Caco-2 (cell line): Measurements from ENCODE around the gene USH2A. TPM values are rescaled to one million over a fixed set of nuclear protein-coding genes. Genes with fewer than 3 reads are reported as not detected.
"Not testable (repeated sequence)": the region's sequence is repeated elsewhere in the genome, so short reads cannot be mapped to it uniquely, and the experiment has no call there.

Source experiments
- BruUV-seq: library from RNA; stranded (reverse); fragments of 400-500 nt; replicated peaks from 2 replicates; lab custom pipeline; 2021; lab: Mats Ljungman, UMichigan
- CTCF ChIA-PET: fragments of 300-600 bp; sonication (Branson Sonifier 250); formaldehyde crosslinking; loops from one replicate; lab custom pipeline; 2022; ENCODE audit warnings: antibody characterized with exemption; lab: Charles Lee
- POLR2A ChIA-PET: fragments of 300-600 bp; sonication (Branson Sonifier 250); formaldehyde crosslinking; loops from one replicate; lab custom pipeline; 2022; ENCODE audit warnings: antibody characterized with exemption; lab: Charles Lee
- DNase-seq, 2 experiments: peaks; one replicate each; pipeline versions ENCODE4 v3.0.0 to v3.0.0-alpha.2; 2020 to 2022
- H3K27me3 ChIP-seq: replicated peaks from 2 replicates; pipeline ENCODE4 v1.6.0; 2011; ENCODE audit warnings: low read length; ENCODE audit not compliant: control insufficient read depth, insufficient read depth
- H3K36me3 ChIP-seq: 2 replicates; pipeline ENCODE4 v1.5.1; 2011; ENCODE audit warnings: low read length; ENCODE audit not compliant: control insufficient read depth, insufficient read depth
- H3K4me1 ChIP-seq: fragments of 250-450 bp; sonication (Bioruptor Pico); 2 replicates; pipeline ENCODE4 v1.5.1; 2020; ENCODE audit warnings: mild to moderate bottlenecking
- H3K4me3 ChIP-seq: 2 replicates; pipeline ENCODE4 v1.5.1; 2011; ENCODE audit warnings: low read depth, mild to moderate bottlenecking, control low read depth, low read length
- H3K9me3 ChIP-seq: fragments of 250-450 bp; sonication (Bioruptor Pico); 2 replicates; pipeline ENCODE4 v1.5.1; 2020; ENCODE audit warnings: mild to moderate bottlenecking, moderate library complexity
- H3K27ac Mint-ChIP-seq: one replicate; pipeline ENCODE4 v1.8.0; 2022; ENCODE audit warnings: mixed read lengths; ENCODE audit not compliant: unreplicated experiment
- H3K27me3 Mint-ChIP-seq: one replicate; pipeline ENCODE4 v1.8.0; 2022; ENCODE audit warnings: mixed read lengths; ENCODE audit not compliant: insufficient read depth, unreplicated experiment
- H3K36me3 Mint-ChIP-seq: one replicate; pipeline ENCODE4 v1.8.0; 2022; ENCODE audit warnings: mild to moderate bottlenecking, mixed read lengths; ENCODE audit not compliant: insufficient read depth, unreplicated experiment
- H3K4me1 Mint-ChIP-seq: one replicate; pipeline ENCODE4 v1.8.0; 2022; ENCODE audit warnings: low read depth, mixed read lengths; ENCODE audit not compliant: unreplicated experiment
- H3K4me3 Mint-ChIP-seq: one replicate; pipeline ENCODE4 v1.8.0; 2022; ENCODE audit warnings: mild to moderate bottlenecking, moderate library complexity, mixed read lengths; ENCODE audit not compliant: unreplicated experiment
- H3K9me3 Mint-ChIP-seq: one replicate; pipeline ENCODE4 v1.8.0; 2022; ENCODE audit warnings: mixed read lengths; ENCODE audit not compliant: unreplicated experiment
- intact Hi-C: fragments of 100-400 bp; cut with micrococcal nuclease; formaldehyde crosslinking; loops from one replicate; pipeline ENCODE4 v1.10.0; 2022; ENCODE audit not compliant: unreplicated experiment
- total RNA-seq: library from RNA; stranded (reverse); gene quantifications from 2 replicates; pipeline ENCODE4 v1.2.3, GENCODE V29; 2022
- TF ChIP-seq, protein P1 (sequence below), 2 experiments: fragments of 200-600 bp in 1 of 2; IDR thresholded peaks; 1 replicate in 1 of 2; 2 replicates in 1 of 2; pipeline versions ENCODE4 v1.5.1 to v1.8.0; 2011 to 2022; ENCODE audit warnings: antibody characterized with exemption in 1 of 2, control low read depth in 1 of 2, inconsistent platforms in 1 of 2, low read depth in 1 of 2, low read length in 1 of 2, mild to moderate bottlenecking in 1 of 2, moderate library complexity in 1 of 2; ENCODE audit not compliant: insufficient read depth in 1 of 2, severe bottlenecking in 1 of 2, unreplicated experiment in 1 of 2

USH2A gene
- total RNA-seq, 1 experiment from 2014 or later, result 0.11 TPM

DNA sequence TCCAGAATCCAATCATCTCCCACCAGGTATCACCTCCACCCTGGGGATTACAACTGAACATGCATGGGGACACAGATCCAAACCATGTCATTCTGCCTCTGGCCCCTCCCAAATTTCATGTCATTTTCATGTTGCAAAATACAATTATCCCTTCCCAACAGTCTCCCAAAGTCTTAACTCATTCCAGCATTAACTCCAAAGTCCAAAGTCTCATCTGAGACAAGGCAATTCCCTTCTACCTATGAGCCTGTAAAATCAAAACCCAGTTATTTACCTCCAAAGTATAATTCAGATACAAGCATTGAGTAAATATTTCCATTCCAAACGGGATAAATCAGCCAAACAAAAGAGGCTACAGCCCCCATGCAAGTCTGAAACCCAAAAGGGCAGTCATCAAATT lies 73.1 kb downstream of the USH2A start:
- CTCF ChIA-PET, result no interaction called here
- Mint-ChIP-seq H3K4me1 (peaks cover 10% of the 10 kb centered on the region), H3K36me3 (no peaks in the 10 kb centered on the region), H3K27me3 (no peaks in the 10 kb centered on the region), H3K27ac (peak overlapping the region; percentile 49), H3K4me3 (no peak overlapping the region), H3K9me3 (no peaks in the 10 kb centered on the region)
- Histone ChIP-seq H3K27me3 (no peaks in the 10 kb centered on the region), H3K4me3 (no peak overlapping the region), H3K4me1 (peaks cover 45% of the 10 kb centered on the region), H3K9me3 (0 out of 2 replicates have a peak, but pooled peaks cover 5% of the 10 kb centered on the region), H3K36me3 (no peaks in the 10 kb centered on the region)
- intact Hi-C loops, result no loop called here
- POLR2A ChIA-PET, result no interaction called here
- TF ChIP-seq, protein P1, sequence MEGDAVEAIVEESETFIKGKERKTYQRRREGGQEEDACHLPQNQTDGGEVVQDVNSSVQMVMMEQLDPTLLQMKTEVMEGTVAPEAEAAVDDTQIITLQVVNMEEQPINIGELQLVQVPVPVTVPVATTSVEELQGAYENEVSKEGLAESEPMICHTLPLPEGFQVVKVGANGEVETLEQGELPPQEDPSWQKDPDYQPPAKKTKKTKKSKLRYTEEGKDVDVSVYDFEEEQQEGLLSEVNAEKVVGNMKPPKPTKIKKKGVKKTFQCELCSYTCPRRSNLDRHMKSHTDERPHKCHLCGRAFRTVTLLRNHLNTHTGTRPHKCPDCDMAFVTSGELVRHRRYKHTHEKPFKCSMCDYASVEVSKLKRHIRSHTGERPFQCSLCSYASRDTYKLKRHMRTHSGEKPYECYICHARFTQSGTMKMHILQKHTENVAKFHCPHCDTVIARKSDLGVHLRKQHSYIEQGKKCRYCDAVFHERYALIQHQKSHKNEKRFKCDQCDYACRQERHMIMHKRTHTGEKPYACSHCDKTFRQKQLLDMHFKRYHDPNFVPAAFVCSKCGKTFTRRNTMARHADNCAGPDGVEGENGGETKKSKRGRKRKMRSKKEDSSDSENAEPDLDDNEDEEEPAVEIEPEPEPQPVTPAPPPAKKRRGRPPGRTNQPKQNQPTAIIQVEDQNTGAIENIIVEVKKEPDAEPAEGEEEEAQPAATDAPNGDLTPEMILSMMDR (IDR thresholded peaks at IDR 0.05; ENCODE audit: insufficient read depth in 1 of 2, low read depth in 1 of 2, low read length in 1 of 2, severe bottlenecking in 1 of 2, unreplicated experiment in 1 of 2), result no peak
- BruUV-seq, result no TSS peak
- no peak for DNase-seq

DNA sequence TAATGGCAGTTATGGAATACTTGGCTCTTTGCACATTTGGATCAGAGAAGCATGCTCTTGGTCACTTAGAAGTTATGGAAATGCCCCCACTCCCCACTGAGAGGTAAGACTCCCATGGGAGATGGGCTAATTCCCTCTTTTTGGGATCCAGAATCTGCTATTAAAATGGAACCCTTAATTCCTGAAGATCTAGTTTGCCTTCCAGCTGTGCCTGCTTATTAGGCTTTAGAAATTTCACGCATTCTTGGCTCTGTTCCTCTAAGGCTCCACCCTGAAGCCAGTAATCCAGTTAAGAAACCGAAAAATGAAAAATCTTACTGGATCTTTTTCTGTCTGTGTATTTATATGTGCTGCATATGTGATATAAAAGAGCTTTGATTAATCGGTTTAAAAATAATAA lies 76.7 kb downstream of the USH2A start:
- H3K27ac Mint-ChIP-seq, result no peak overlapping the region
- H3K4me1 ChIP-seq, result peaks cover 45% of the 10 kb centered on the region
- TF ChIP-seq, protein P1 (IDR thresholded peaks at IDR 0.05; ENCODE audit: insufficient read depth in 1 of 2, low read depth in 1 of 2, low read length in 1 of 2, severe bottlenecking in 1 of 2, unreplicated experiment in 1 of 2), result no peak
- peaks cover 5% of the 10 kb centered on the region; the same call in 1 of the 2 replicates for H3K9me3 ChIP-seq
- CTCF ChIA-PET, result no interaction called here
- BruUV-seq, result no TSS peak
- no peaks in the 10 kb centered on the region for H3K27me3 ChIP-seq
- H3K4me3 Mint-ChIP-seq, result no peak overlapping the region
- no peaks in the 10 kb centered on the region for H3K36me3 Mint-ChIP-seq
- peaks cover 10% of the 10 kb centered on the region for H3K4me1 Mint-ChIP-seq
- DNase-seq, result no peak
- no peaks in the 10 kb centered on the region for H3K9me3 Mint-ChIP-seq
- no peaks in the 10 kb centered on the region for H3K27me3 Mint-ChIP-seq
- POLR2A ChIA-PET, result no interaction called here
- intact Hi-C loops, result loop anchor here (5.0 kb wide), 1 partner anchor 111 kb away; no protein-coding TSS in a partner anchor
- no peaks in the 10 kb centered on the region for H3K36me3 ChIP-seq
- no peak overlapping the region for H3K4me3 ChIP-seq

DNA sequence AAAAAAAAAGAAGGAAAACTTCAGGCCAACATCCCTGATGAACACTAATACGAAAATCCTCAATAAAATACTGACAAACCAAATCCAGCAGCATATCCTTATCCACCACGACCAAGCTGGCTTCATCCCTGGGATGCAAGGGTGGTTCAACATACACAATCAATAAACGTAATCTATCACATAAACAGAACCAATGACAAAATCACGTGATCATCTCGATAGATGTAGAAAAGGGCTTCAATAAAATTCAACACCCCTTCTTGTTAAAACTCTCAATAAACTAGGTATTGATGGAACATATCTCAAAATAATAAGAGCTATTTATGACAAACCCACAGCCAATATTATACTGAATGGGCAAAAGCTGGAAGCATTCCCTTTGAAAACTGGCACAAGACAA lies 82.7 kb downstream of the USH2A start:
- DNase-seq, H3K9me3 ChIP-seq, H3K27me3 ChIP-seq, H3K27ac Mint-ChIP-seq, H3K4me3 ChIP-seq, BruUV-seq, H3K36me3 ChIP-seq, H3K4me1 Mint-ChIP-seq, H3K27me3 Mint-ChIP-seq, H3K4me1 ChIP-seq, H3K36me3 Mint-ChIP-seq, intact Hi-C loops, CTCF ChIA-PET, POLR2A ChIA-PET, H3K4me3 Mint-ChIP-seq: not testable (repeated sequence)
- H3K9me3 Mint-ChIP-seq, result peaks cover 10% of the 10 kb centered on the region

DNA sequence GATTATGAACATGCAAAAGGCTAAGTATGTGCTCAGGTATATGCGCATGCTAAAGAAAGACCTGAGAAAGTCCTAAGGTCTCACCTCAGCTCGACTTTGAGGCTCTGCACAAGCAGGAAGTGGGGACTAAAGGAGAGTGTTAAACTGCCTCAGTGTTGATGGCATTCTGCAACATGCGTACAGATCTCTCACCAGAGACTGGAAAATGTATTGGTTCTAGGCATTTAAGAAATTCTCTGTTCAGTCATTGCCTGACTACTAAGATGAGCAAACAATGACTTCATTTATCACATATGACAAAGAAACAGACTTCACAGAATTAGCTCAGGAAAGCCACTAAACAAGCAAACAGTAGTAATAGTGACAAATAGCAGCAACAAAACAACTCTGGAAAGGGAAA lies 90.8 kb downstream of the USH2A start:
- H3K9me3 ChIP-seq, result no peaks in the 10 kb centered on the region; the same call in 1 of the 2 replicates
- Mint-ChIP-seq H3K27me3 (no peaks in the 10 kb centered on the region), H3K36me3 (no peaks in the 10 kb centered on the region), H3K4me3 (no peak overlapping the region), H3K9me3 (no peaks in the 10 kb centered on the region), H3K4me1 (peaks cover 4% of the 10 kb centered on the region), H3K27ac (no peak overlapping the region)
- H3K27me3 ChIP-seq, result no peaks in the 10 kb centered on the region
- intact Hi-C loops, result no loop called here
- no peak overlapping the region for H3K4me3 ChIP-seq
- peaks cover 6% of the 10 kb centered on the region; the same call in 1 of the 2 replicates for H3K4me1 ChIP-seq
- ChIA-PET CTCF (no interaction called here), POLR2A (no interaction called here)
- no TSS peak for BruUV-seq
- TF ChIP-seq, protein P1 (IDR thresholded peaks at IDR 0.05; ENCODE audit: insufficient read depth in 1 of 2, low read depth in 1 of 2, low read length in 1 of 2, severe bottlenecking in 1 of 2, unreplicated experiment in 1 of 2), result no peak
- DNase-seq, result no peak
- H3K36me3 ChIP-seq, result no peaks in the 10 kb centered on the region
